ENCODE measurements around the gene CNDP1. TPM values are rescaled to one million over a fixed set of nuclear protein-coding genes. Genes with fewer than 3 reads are reported as not detected.

Gene CNDP1
- 0.48 and 0.67 TPM in 2 replicates for total RNA-seq (ENCODE audit: low replicate concordance)
- long read RNA-seq, partial matches to known transcripts, result 0 of 2 reads
- long read RNA-seq, other reads (novel, unspliced or antisense), result 2 of 2 reads

GRCh38 chr18:74534150-74534969 is at the start of gene CNDP1:
Gene CNDP1 (plus strand): TSS chr18:74534500. CDS start chr18:74534668, 168 bp downstream.
- Mint-ChIP-seq H3K9me3 (peaks cover 6% of the 10 kb centered on the region), H3K4me1 (ENCODE audit: unreplicated experiment) (peaks cover 4% of the 10 kb centered on the region), H3K27ac (no peak within 1 kb of the TSS), H3K36me3 (no peaks in the 10 kb centered on the region), H3K27me3 (no peaks in the 10 kb centered on the region), H3K4me3 (no peak within 1 kb of the TSS)
- TF ChIP-seq CTCF (conservative IDR thresholded peaks at IDR 0.05), result no peak
- DNase-seq (ENCODE audit: extremely low spot score, unreplicated experiment), result no peak

GRCh38 chr18:74486119-74486849 is 48.0 kb upstream of the CNDP1 start:
- no peak for TF ChIP-seq CTCF (conservative IDR thresholded peaks at IDR 0.05)
- peak; percentile 44 for DNase-seq (ENCODE audit: extremely low spot score, unreplicated experiment)
- H3K27me3 Mint-ChIP-seq, result peaks cover 6% of the 10 kb centered on the region
- no peaks in the 10 kb centered on the region for H3K36me3 Mint-ChIP-seq
- no peak overlapping the region for H3K4me3 Mint-ChIP-seq
- H3K4me1 Mint-ChIP-seq (ENCODE audit: unreplicated experiment), result no peaks in the 10 kb centered on the region
- no peaks in the 10 kb centered on the region for H3K9me3 Mint-ChIP-seq
- no peak overlapping the region for H3K27ac Mint-ChIP-seq

GRCh38 chr18:74488354-74488753 is 45.9 kb upstream of the CNDP1 start:
- TF ChIP-seq CTCF (conservative IDR thresholded peaks at IDR 0.05), result no peak
- Mint-ChIP-seq H3K4me3 (no peak overlapping the region), H3K27ac (no peak overlapping the region), H3K36me3 (no peaks in the 10 kb centered on the region), H3K4me1 (ENCODE audit: unreplicated experiment) (no peaks in the 10 kb centered on the region), H3K9me3 (no peaks in the 10 kb centered on the region), H3K27me3 (peaks cover 6% of the 10 kb centered on the region)
- no peak for DNase-seq (ENCODE audit: extremely low spot score, unreplicated experiment)

GRCh38 chr18:74488864-74489263 is 45.4 kb upstream of the CNDP1 start:
- no peak for TF ChIP-seq CTCF (conservative IDR thresholded peaks at IDR 0.05)
- no peak overlapping the region for H3K27ac Mint-ChIP-seq
- H3K36me3 Mint-ChIP-seq, result no peaks in the 10 kb centered on the region
- DNase-seq (ENCODE audit: extremely low spot score, unreplicated experiment), result no peak
- H3K4me3 Mint-ChIP-seq, result no peak overlapping the region
- no peaks in the 10 kb centered on the region for H3K9me3 Mint-ChIP-seq
- no peaks in the 10 kb centered on the region for H3K4me1 Mint-ChIP-seq (ENCODE audit: unreplicated experiment)
- H3K27me3 Mint-ChIP-seq, result peaks cover 6% of the 10 kb centered on the region

- H3K27me3 Mint-ChIP-seq, result peaks cover 6% of the 10 kb centered on the region
- H3K4me3 Mint-ChIP-seq, result no peak overlapping the region
- no peak for TF ChIP-seq CTCF (conservative IDR thresholded peaks at IDR 0.05)
- no peak overlapping the region for H3K27ac Mint-ChIP-seq
- H3K9me3 Mint-ChIP-seq, result no peaks in the 10 kb centered on the region
- no peaks in the 10 kb centered on the region for H3K4me1 Mint-ChIP-seq (ENCODE audit: unreplicated experiment)
- no peaks in the 10 kb centered on the region for H3K36me3 Mint-ChIP-seq
- no peak for DNase-seq (ENCODE audit: extremely low spot score, unreplicated experiment)
These were observed 44.6 kb upstream of the CNDP1 start for GRCh38 chr18:74489676-74490075.

Measured in type B pancreatic cell (in vitro differentiated cells).